CD4-positive, alpha-beta memory T cell (primary cell): ENCODE results near the gene PXYLP1. TPM values are rescaled to one million over a fixed set of nuclear protein-coding genes. Genes with fewer than 3 reads are reported as not detected.

Source experiments
- CTCF ChIA-PET: fragments of 350-600 bp; sonication (Branson Sonifier 250); formaldehyde crosslinking; loops from one replicate; lab custom pipeline; 2021; ENCODE audit warnings: inconsistent platforms; ENCODE audit not compliant: partially characterized antibody; lab: Charles Lee
- POLR2A ChIA-PET: fragments of 350-600 bp; sonication (Branson Sonifier 250); formaldehyde crosslinking; loops from one replicate; lab custom pipeline; 2021; ENCODE audit not compliant: partially characterized antibody; lab: Charles Lee
- DNase-seq, 5 donors: peaks; one replicate each; pipeline versions ENCODE4 v3.0.0 to v3.0.0-alpha.2; 2020 to 2022; ENCODE audit warnings: mixed read lengths in 1 of 5
- H3K27ac ChIP-seq: one replicate; pipeline ENCODE4 v1.7.0; 2013; ENCODE audit warnings: low read depth, low read length
- H3K27me3 ChIP-seq: 2 replicates; pipeline ENCODE4 v1.7.0; 2013; ENCODE audit warnings: mild to moderate bottlenecking, low read length, moderate library complexity; ENCODE audit not compliant: insufficient read depth
- H3K36me3 ChIP-seq: 2 replicates; pipeline ENCODE4 v1.7.0; 2013; ENCODE audit warnings: mild to moderate bottlenecking, low read length, moderate library complexity; ENCODE audit not compliant: insufficient read depth
- H3K4me1 ChIP-seq: 2 replicates; pipeline ENCODE4 v1.7.0; 2013; ENCODE audit warnings: mild to moderate bottlenecking, low read length, moderate library complexity; ENCODE audit not compliant: insufficient read depth
- H3K4me3 ChIP-seq, 2 donors: one replicate each; pipeline ENCODE4 v1.7.0; 2013; ENCODE audit warnings: low read length in 2 of 2, mild to moderate bottlenecking in 1 of 2
- H3K9me3 ChIP-seq, 2 donors: one replicate each; pipeline ENCODE4 v1.7.0; 2013; ENCODE audit warnings: low read length in 2 of 2, control low read depth in 1 of 2; ENCODE audit not compliant: control insufficient read depth in 1 of 2
- H3K27ac Mint-ChIP-seq, 7 donors: one replicate each; pipeline ENCODE4 v1.8.0; 2020 to 2021; ENCODE audit warnings: mixed read lengths in 7 of 7, mild to moderate bottlenecking in 6 of 7, inconsistent platforms in 3 of 7, moderate library complexity in 3 of 7
- H3K27me3 Mint-ChIP-seq, 2 donors: one replicate each; pipeline ENCODE4 v1.8.0; 2020 to 2021; ENCODE audit warnings: mixed read lengths in 2 of 2
- H3K36me3 Mint-ChIP-seq, 2 donors: one replicate each; pipeline ENCODE4 v1.8.0; 2020 to 2021; ENCODE audit warnings: mixed read lengths in 2 of 2, inconsistent platforms in 1 of 2, mild to moderate bottlenecking in 1 of 2
- H3K4me1 Mint-ChIP-seq, 4 donors: one replicate each; pipeline ENCODE4 v1.8.0; 2020 to 2021; ENCODE audit warnings: mixed read lengths in 4 of 4, mild to moderate bottlenecking in 1 of 4
- H3K4me3 Mint-ChIP-seq, 8 donors: one replicate each; pipeline ENCODE4 v1.8.0; 2020 to 2021; ENCODE audit warnings: mixed read lengths in 8 of 8, mild to moderate bottlenecking in 7 of 8, moderate library complexity in 6 of 8, inconsistent platforms in 3 of 8
- H3K9me3 Mint-ChIP-seq, 8 donors: one replicate each; pipeline ENCODE4 v1.8.0; 2020 to 2021; ENCODE audit warnings: mixed read lengths in 8 of 8, mild to moderate bottlenecking in 5 of 8, inconsistent platforms in 3 of 8, moderate library complexity in 1 of 8
- intact Hi-C: fragments of 100-400 bp; cut with micrococcal nuclease; formaldehyde crosslinking; loops from one replicate; pipeline ENCODE4 v1.15.1; 2023
- polyA plus RNA-seq, 2 donors: library from polyadenylated mRNA; unstranded; fragments of 300-500 nt; fragmentation: Illumina TruSeq; gene quantifications; one replicate each; pipeline ENCODE4 v1.2.3, GENCODE V29; 2021
- total RNA-seq, 2 experiments: library from RNA; stranded (reverse); gene quantifications; one replicate each; pipeline ENCODE4 v1.2.3, GENCODE V29; 2021

PXYLP1 gene
- total and polyA plus RNA-seq, 4 experiments from 2014 or later = 5.2 to 22.6 (median 12.0) TPM

DNA sequence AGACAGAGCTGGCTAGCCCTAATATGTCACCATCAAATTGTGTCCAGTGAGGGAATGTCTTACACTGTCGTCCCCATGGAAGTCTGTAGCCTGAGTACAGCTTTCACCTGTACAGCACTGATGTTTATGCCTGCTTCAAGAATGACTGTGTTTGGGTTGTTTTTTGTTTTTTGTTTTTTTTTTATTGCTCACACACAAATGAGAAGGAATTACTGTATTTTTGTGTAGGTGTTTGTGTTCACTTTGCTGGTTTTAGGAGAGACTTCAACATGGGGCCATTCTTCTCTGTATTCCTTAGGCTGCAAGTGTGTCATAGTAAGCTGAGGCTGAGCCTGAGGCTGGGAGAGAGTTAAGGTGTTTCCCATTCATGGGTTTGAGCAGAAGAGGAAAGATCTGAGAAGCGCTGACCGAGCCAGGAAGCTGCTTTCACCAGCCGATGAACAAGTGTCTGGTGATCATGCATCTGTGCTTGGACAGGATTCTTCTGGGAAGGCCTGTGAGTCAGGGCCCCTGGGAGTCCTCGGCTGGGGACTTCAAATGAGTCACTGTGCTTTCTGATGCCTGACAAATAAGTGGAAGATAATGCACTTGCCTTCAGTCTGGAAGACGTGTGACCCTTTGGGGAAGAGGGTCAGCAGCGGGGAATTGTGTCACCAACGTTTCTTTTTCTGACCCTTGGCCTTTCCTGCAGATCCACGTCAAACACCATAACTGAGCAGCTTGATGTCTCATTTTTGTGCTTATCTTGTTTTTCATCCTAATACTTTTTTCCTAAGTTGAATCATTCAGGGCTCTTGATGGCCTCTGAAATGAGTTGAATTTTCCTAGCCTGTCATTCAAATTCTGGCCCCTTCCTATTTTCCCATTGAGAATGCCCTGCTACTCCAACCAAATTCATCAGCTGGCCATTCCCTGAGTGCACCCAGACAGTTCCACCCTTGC lies 100.0 kb downstream of the PXYLP1 start:
- no peaks in the 10 kb centered on the region for H3K9me3 ChIP-seq
- no peak for DNase-seq
- intact Hi-C loops = no loop called here
- H3K4me1 ChIP-seq = no peaks in the 10 kb centered on the region
- no peaks in the 10 kb centered on the region for H3K36me3 Mint-ChIP-seq
- no peaks in the 10 kb centered on the region for H3K27me3 ChIP-seq
- no peak overlapping the region for H3K27ac ChIP-seq
- H3K27me3 Mint-ChIP-seq = peaks cover 7 to 13% of the 10 kb centered on the region in 2 donors
- H3K9me3 Mint-ChIP-seq = peaks cover 0 to 4% (median 0%) of the 10 kb centered on the region in 8 donors
- ChIA-PET CTCF (interaction anchor here (1.0 kb wide), 1 partner anchor 18 kb away, joined by 3 read pairs; no protein-coding TSS in a partner anchor), POLR2A (interaction anchor here (1.2 kb wide), 1 partner anchor 20 kb away, joined by 3 read pairs; no protein-coding TSS in a partner anchor)
- no peak overlapping the region for H3K4me3 ChIP-seq
- H3K4me3 Mint-ChIP-seq = no peak overlapping the region
- peak overlapping the region in 2 of 7 donors; percentile 16 to 20 for H3K27ac Mint-ChIP-seq
- H3K36me3 ChIP-seq = no peaks in the 10 kb centered on the region
- no peaks in the 10 kb centered on the region for H3K4me1 Mint-ChIP-seq

GRCh38 chr3:141332416-141332815 lies 100.8 kb downstream of the PXYLP1 start:
- POLR2A ChIA-PET = interaction anchor here (1.2 kb wide), 1 partner anchor 21 kb away, joined by 3 read pairs; no protein-coding TSS in a partner anchor
- Mint-ChIP-seq H3K27me3 (peaks cover 7 to 13% of the 10 kb centered on the region in 2 donors), H3K4me3 (no peak overlapping the region), H3K27ac (peak overlapping the region in 1 of 7 donors; percentile 26), H3K9me3 (peaks cover 0 to 4% (median 0%) of the 10 kb centered on the region in 8 donors), H3K4me1 (no peaks in the 10 kb centered on the region), H3K36me3 (no peaks in the 10 kb centered on the region)
- intact Hi-C loops = no loop called here
- CTCF ChIA-PET = no interaction called here
- Histone ChIP-seq H3K4me1 (no peaks in the 10 kb centered on the region), H3K9me3 (no peaks in the 10 kb centered on the region), H3K4me3 (no peak overlapping the region), H3K27me3 (no peaks in the 10 kb centered on the region), H3K36me3 (no peaks in the 10 kb centered on the region), H3K27ac (no peak overlapping the region)
- no peak for DNase-seq

DNA sequence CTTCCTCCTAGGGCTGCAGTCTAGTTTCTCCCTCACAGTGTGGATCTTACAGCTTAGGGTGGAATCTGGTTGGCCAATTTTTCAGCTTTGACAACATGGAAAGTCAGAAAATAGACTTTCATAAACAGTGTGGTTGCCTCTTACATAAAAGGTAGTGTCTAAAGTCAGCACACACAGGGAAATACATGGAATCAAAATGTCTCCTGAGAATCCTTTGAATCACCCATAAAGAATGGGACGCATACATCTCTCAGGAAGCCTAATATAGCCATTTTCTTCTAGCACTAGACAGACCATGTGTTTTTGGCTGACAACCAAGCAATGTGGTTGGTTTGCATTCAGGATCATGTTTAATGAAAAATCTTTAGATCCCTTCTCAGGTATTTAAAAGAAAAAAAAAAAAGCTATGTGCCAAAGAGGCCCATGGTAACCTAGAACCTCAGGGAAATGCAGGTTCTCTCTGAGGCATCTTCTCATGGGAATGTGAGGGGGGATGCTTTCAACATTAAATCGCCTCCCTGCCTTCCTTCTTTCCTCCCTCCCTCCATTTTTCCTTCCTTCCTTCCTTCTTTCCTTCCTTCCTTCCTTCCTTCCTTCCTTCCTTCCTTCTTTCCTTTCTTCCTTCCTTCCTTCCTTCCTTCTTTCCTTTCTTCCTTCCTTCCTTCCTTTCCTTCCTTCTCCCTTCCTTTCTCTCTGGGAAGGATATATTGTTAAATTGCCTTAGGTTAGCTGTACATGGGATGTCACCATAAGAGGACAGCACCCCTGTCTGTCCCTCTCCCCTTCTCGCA lies 102.4 kb downstream of the PXYLP1 start:
- Histone ChIP-seq H3K27ac (no peak overlapping the region), H3K4me1 (no peaks in the 10 kb centered on the region), H3K4me3 (no peak overlapping the region), H3K27me3 (no peaks in the 10 kb centered on the region), H3K36me3 (no peaks in the 10 kb centered on the region), H3K9me3 (no peaks in the 10 kb centered on the region)
- ChIA-PET CTCF (no interaction called here), POLR2A (no interaction called here)
- DNase-seq = no peak
- peaks cover 0 to 4% (median 0%) of the 10 kb centered on the region in 8 donors for H3K9me3 Mint-ChIP-seq
- peak overlapping the region in 1 of 7 donors; percentile 19 for H3K27ac Mint-ChIP-seq
- peaks cover 10 to 11% of the 10 kb centered on the region in 2 donors for H3K27me3 Mint-ChIP-seq
- H3K4me1 Mint-ChIP-seq = no peaks in the 10 kb centered on the region
- intact Hi-C loops = no loop called here
- no peaks in the 10 kb centered on the region for H3K36me3 Mint-ChIP-seq
- no peak overlapping the region for H3K4me3 Mint-ChIP-seq

GRCh38 chr3:141334627-141335250 lies 103.1 kb downstream of the PXYLP1 start:
- peak overlapping the region in 1 of 7 donors; percentile 19 for H3K27ac Mint-ChIP-seq
- intact Hi-C loops = no loop called here
- Histone ChIP-seq H3K4me1 (no peaks in the 10 kb centered on the region), H3K27me3 (no peaks in the 10 kb centered on the region), H3K36me3 (no peaks in the 10 kb centered on the region), H3K9me3 (no peaks in the 10 kb centered on the region), H3K4me3 (no peak overlapping the region), H3K27ac (no peak overlapping the region)
- peaks cover 13 to 17% of the 10 kb centered on the region in 2 donors for H3K27me3 Mint-ChIP-seq
- H3K9me3 Mint-ChIP-seq = peaks cover 0 to 4% (median 0%) of the 10 kb centered on the region in 8 donors
- POLR2A ChIA-PET = no interaction called here
- H3K4me3 Mint-ChIP-seq = no peak overlapping the region
- no peaks in the 10 kb centered on the region for H3K4me1 Mint-ChIP-seq
- CTCF ChIA-PET = interaction anchor here (1.2 to 1.6 kb wide), 2 partner anchors 23 to 26 kb away, joined by 3 to 5 read pairs; no protein-coding TSS in a partner anchor
- DNase-seq = no peak
- H3K36me3 Mint-ChIP-seq = no peaks in the 10 kb centered on the region

- H3K36me3 Mint-ChIP-seq = no peaks in the 10 kb centered on the region
- H3K9me3 Mint-ChIP-seq = peaks cover 0 to 4% (median 0%) of the 10 kb centered on the region in 8 donors
- no peak for DNase-seq
- no peaks in the 10 kb centered on the region for H3K27me3 ChIP-seq
- no peak overlapping the region for H3K27ac ChIP-seq
- no peaks in the 10 kb centered on the region for H3K36me3 ChIP-seq
- CTCF ChIA-PET = interaction anchor here (1.2 to 1.6 kb wide), 2 partner anchors 24 to 25 kb away, joined by 3 to 5 read pairs; no protein-coding TSS in a partner anchor
- no peaks in the 10 kb centered on the region for H3K9me3 ChIP-seq
- no peak overlapping the region for H3K27ac Mint-ChIP-seq
- no peak overlapping the region for H3K4me3 Mint-ChIP-seq
- peaks cover 13 to 17% of the 10 kb centered on the region in 2 donors for H3K27me3 Mint-ChIP-seq
- POLR2A ChIA-PET = interaction anchor here (0.6 to 1.0 kb wide), 3 partner anchors 9 to 856 kb away, joined by 3 to 4 read pairs (median 3); no protein-coding TSS in a partner anchor
- H3K4me3 ChIP-seq = no peak overlapping the region
- no peaks in the 10 kb centered on the region for H3K4me1 Mint-ChIP-seq
- intact Hi-C loops = no loop called here
- no peaks in the 10 kb centered on the region for H3K4me1 ChIP-seq
Observed at GRCh38 chr3:141335531-141336061, 104.0 kb downstream of the PXYLP1 start.

DNA sequence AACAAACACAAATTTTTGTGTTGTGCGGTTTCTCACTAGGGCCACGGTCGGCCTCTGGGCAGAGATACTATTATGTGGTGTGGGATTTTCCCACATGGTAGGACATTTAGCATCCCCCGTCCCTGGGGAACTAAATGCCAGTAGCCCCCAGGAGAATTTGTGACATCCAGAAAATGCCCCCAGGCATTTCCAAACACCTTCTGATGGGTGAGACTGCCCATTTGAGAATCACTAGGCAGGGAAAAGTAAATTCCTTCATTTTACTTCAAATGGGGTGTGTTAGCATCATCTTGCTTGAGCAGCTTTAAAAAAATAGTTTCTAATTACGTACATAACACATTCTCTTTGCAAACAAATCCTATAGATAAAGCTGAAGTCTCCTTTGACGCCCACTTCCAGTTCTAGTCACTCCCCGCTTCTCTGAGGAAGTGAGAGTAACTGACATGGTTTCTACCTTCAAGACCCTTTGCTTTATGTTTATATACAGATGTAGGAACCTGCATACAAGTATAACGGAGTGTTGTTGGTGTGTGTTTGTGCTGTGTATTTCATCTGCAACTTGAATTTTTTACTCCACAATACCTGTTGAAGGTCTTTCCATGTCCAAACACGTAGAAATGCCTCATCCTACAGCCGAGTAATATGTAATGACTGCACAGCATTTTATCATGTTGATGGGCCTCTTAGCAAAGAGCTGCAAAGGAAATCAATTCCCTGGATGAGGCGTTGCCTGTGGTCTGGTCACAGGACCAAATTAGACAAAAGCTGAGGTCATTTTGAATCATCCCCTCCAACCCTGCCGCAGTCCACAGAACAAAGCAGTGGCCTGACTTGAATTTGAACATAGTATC lies 105.3 kb downstream of the PXYLP1 start:
- Mint-ChIP-seq H3K27me3 (peaks cover 13 to 18% of the 10 kb centered on the region in 2 donors), H3K4me1 (no peaks in the 10 kb centered on the region), H3K4me3 (no peak overlapping the region), H3K27ac (peak overlapping the region in 1 of 7 donors; percentile 43), H3K36me3 (no peaks in the 10 kb centered on the region), H3K9me3 (peaks cover 0 to 4% (median 0%) of the 10 kb centered on the region in 8 donors)
- Histone ChIP-seq H3K4me3 (no peak overlapping the region), H3K27me3 (no peaks in the 10 kb centered on the region), H3K27ac (no peak overlapping the region), H3K36me3 (no peaks in the 10 kb centered on the region), H3K4me1 (no peaks in the 10 kb centered on the region), H3K9me3 (no peaks in the 10 kb centered on the region)
- no peak for DNase-seq
- POLR2A ChIA-PET = no interaction called here
- CTCF ChIA-PET = interaction anchor here (1.0 kb wide), 1 partner anchor 24 kb away, joined by 3 read pairs; no protein-coding TSS in a partner anchor
- intact Hi-C loops = no loop called here
